Measurements from ENCODE around the gene DERA. TPM values are rescaled to one million over a fixed set of nuclear protein-coding genes. Genes with fewer than 3 reads are reported as not detected.

Gene DERA
- total and polyA plus RNA-seq, 2 of the 8 experiments (the other 6 are each of a cell fraction or from before 2014, with no cell fraction given): 13.1 to 17.1 TPM

DNA sequence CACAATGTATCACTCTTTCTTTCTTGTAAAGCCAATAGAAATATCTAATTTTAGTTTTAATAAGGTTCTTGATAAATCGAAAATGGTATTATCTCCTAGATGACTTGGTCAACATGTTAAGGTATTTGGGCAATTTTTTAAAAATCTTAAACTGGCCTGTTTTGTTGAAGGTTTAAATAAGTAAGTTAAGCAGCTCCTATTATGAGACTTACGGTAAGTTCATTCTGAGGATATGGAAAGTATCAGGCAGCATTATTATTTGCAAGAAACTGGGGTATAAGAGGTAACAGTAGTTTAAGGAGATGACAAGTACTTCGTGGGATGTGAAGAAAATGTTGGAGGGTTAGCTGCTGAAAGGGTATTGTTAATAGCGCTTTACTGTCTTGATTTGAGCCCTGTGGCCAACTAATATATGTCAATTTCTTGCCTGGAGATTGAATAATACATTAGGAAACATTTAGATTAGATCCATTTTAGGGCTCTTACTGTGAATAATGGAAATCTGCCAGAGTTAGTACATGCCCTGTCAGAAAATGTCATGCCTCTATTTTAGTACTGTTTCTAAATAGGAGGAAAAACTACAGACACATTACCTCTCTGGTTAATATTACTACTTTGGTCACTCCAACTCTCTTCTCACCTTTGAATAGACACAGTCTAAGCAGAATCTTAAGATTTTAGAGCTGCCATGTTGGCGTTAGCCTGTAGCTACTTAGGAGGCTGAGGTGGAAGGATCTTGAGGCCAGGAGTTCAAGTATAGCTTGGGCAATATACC, 23.9 kb upstream of the DERA start (continued):
- TF ChIP-seq, protein P1, sequence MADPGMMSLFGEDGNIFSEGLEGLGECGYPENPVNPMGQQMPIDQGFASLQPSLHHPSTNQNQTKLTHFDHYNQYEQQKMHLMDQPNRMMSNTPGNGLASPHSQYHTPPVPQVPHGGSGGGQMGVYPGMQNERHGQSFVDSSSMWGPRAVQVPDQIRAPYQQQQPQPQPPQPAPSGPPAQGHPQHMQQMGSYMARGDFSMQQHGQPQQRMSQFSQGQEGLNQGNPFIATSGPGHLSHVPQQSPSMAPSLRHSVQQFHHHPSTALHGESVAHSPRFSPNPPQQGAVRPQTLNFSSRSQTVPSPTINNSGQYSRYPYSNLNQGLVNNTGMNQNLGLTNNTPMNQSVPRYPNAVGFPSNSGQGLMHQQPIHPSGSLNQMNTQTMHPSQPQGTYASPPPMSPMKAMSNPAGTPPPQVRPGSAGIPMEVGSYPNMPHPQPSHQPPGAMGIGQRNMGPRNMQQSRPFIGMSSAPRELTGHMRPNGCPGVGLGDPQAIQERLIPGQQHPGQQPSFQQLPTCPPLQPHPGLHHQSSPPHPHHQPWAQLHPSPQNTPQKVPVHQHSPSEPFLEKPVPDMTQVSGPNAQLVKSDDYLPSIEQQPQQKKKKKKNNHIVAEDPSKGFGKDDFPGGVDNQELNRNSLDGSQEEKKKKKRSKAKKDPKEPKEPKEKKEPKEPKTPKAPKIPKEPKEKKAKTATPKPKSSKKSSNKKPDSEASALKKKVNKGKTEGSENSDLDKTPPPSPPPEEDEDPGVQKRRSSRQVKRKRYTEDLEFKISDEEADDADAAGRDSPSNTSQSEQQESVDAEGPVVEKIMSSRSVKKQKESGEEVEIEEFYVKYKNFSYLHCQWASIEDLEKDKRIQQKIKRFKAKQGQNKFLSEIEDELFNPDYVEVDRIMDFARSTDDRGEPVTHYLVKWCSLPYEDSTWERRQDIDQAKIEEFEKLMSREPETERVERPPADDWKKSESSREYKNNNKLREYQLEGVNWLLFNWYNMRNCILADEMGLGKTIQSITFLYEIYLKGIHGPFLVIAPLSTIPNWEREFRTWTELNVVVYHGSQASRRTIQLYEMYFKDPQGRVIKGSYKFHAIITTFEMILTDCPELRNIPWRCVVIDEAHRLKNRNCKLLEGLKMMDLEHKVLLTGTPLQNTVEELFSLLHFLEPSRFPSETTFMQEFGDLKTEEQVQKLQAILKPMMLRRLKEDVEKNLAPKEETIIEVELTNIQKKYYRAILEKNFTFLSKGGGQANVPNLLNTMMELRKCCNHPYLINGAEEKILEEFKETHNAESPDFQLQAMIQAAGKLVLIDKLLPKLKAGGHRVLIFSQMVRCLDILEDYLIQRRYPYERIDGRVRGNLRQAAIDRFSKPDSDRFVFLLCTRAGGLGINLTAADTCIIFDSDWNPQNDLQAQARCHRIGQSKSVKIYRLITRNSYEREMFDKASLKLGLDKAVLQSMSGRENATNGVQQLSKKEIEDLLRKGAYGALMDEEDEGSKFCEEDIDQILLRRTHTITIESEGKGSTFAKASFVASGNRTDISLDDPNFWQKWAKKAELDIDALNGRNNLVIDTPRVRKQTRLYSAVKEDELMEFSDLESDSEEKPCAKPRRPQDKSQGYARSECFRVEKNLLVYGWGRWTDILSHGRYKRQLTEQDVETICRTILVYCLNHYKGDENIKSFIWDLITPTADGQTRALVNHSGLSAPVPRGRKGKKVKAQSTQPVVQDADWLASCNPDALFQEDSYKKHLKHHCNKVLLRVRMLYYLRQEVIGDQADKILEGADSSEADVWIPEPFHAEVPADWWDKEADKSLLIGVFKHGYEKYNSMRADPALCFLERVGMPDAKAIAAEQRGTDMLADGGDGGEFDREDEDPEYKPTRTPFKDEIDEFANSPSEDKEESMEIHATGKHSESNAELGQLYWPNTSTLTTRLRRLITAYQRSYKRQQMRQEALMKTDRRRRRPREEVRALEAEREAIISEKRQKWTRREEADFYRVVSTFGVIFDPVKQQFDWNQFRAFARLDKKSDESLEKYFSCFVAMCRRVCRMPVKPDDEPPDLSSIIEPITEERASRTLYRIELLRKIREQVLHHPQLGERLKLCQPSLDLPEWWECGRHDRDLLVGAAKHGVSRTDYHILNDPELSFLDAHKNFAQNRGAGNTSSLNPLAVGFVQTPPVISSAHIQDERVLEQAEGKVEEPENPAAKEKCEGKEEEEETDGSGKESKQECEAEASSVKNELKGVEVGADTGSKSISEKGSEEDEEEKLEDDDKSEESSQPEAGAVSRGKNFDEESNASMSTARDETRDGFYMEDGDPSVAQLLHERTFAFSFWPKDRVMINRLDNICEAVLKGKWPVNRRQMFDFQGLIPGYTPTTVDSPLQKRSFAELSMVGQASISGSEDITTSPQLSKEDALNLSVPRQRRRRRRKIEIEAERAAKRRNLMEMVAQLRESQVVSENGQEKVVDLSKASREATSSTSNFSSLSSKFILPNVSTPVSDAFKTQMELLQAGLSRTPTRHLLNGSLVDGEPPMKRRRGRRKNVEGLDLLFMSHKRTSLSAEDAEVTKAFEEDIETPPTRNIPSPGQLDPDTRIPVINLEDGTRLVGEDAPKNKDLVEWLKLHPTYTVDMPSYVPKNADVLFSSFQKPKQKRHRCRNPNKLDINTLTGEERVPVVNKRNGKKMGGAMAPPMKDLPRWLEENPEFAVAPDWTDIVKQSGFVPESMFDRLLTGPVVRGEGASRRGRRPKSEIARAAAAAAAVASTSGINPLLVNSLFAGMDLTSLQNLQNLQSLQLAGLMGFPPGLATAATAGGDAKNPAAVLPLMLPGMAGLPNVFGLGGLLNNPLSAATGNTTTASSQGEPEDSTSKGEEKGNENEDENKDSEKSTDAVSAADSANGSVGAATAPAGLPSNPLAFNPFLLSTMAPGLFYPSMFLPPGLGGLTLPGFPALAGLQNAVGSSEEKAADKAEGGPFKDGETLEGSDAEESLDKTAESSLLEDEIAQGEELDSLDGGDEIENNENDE (IDR thresholded peaks at IDR 0.05; ENCODE audit: insufficient replicate concordance, low read length): peak; percentile 98
- no peak for TF ChIP-seq CTBP2 (IDR thresholded peaks at IDR 0.05; ENCODE audit: borderline replicate concordance, insufficient read depth, insufficient read length, low read length)
